ENCODE results near the gene HNRNPM.

Gene HNRNPM

DNA sequence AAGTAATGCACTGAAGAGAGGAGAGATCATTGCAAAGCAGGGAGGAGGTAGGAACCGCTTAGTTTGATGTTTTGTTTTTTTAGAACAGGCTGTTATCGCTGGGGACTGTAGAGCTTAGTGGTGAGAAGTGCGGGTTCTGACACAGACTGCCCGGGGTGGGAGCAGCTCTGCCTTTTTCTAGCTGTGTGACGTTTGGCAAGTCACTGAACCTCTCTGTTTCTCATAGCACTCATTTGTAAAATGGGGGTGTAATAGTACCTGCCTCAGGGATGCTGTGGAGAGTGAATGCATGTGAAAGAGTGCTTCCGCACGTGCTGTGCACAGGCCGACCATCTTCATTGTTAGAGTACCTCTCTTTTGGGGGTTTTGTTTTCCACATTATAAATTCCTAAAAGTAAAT lies 38.4 kb downstream of the HNRNPM start:
- Histone ChIP-seq H3K4me3 (ENCODE audit: low read length) (no peak overlapping the region), H3K9me3 (ENCODE audit: control insufficient read depth, insufficient read depth, low read length) (no peaks in the 10 kb centered on the region), H3K36me3 (ENCODE audit: control insufficient read depth, insufficient read depth, low read length) (peaks cover 49% of the 10 kb centered on the region), H3K27ac (ENCODE audit: low read length) (no peak overlapping the region), H3K27me3 (ENCODE audit: control insufficient read depth, insufficient read depth, low read length) (no peaks in the 10 kb centered on the region), H3K4me1 (ENCODE audit: control insufficient read depth, insufficient read depth, low read length) (no peaks in the 10 kb centered on the region)
- WGBS (ENCODE audit: insufficient coverage, insufficient read length): no CpG with 5 or more reads among the region's 8 CpGs
- no peak for DNase-seq (ENCODE audit: low read depth, low spot score)

DNA sequence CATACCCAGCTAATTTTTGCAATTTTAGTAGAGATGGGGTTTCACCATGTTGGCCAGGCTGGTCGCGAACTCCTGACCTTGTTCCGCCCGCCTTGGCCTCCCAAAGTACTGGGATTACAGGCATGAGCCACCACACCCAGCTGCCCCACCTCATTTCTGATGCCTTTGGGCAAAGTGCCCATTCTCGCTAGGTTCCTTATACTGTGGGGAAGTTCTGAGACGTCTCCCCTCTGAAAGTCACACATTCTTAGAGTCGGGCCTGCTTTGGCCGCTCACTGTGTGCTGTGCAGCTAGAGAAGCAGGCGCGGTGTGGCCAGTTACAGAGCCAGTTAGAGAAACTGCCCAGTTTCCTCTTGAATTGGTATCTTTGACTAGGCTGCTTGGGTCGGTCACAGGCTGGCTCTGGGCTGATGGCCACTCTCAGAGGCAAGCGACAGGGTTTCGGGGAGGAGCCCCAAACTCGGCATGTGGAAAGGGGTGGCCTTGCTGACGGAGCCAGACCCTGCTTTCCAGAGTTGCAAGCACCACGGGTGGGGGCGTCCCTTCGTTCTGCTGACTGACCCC lies 39.6 kb downstream of the HNRNPM start:
- Histone ChIP-seq H3K4me1 (ENCODE audit: control insufficient read depth, insufficient read depth, low read length) (no peaks in the 10 kb centered on the region), H3K27me3 (ENCODE audit: control insufficient read depth, insufficient read depth, low read length) (no peaks in the 10 kb centered on the region), H3K4me3 (ENCODE audit: low read length) (no peak overlapping the region), H3K9me3 (ENCODE audit: control insufficient read depth, insufficient read depth, low read length) (no peaks in the 10 kb centered on the region), H3K36me3 (ENCODE audit: control insufficient read depth, insufficient read depth, low read length) (peaks cover 49% of the 10 kb centered on the region), H3K27ac (ENCODE audit: low read length) (no peak overlapping the region)
- no peak for DNase-seq (ENCODE audit: low read depth, low spot score)
- WGBS (ENCODE audit: insufficient coverage, insufficient read length): no CpG with 5 or more reads among the region's 18 CpGs

DNA sequence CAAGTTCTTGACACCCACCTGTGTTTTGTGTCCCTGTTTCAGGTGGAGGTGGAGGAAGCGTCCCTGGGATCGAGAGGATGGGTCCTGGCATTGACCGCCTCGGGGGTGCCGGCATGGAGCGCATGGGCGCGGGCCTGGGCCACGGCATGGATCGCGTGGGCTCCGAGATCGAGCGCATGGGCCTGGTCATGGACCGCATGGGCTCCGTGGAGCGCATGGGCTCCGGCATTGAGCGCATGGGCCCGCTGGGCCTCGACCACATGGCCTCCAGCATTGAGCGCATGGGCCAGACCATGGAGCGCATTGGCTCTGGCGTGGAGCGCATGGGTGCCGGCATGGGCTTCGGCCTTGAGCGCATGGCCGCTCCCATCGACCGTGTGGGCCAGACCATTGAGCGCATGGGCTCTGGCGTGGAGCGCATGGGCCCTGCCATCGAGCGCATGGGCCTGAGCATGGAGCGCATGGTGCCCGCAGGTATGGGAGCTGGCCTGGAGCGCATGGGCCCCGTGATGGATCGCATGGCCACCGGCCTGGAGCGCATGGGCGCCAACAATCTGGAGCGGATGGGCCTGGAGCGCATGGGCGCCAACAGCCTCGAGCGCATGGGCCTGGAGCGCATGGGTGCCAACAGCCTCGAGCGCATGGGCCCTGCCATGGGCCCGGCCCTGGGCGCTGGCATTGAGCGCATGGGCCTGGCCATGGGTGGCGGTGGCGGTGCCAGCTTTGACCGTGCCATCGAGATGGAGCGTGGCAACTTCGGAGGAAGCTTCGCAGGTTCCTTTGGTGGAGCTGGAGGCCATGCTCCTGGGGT lies 41.0 kb downstream of the HNRNPM start:
- no peak overlapping the region for H3K4me3 ChIP-seq (ENCODE audit: low read length)
- H3K27me3 ChIP-seq (ENCODE audit: control insufficient read depth, insufficient read depth, low read length): no peaks in the 10 kb centered on the region
- WGBS (ENCODE audit: insufficient coverage, insufficient read length): no CpG with 5 or more reads among the region's 62 CpGs
- H3K36me3 ChIP-seq (ENCODE audit: control insufficient read depth, insufficient read depth, low read length): peaks cover 49% of the 10 kb centered on the region
- H3K27ac ChIP-seq (ENCODE audit: low read length): no peak overlapping the region
- H3K4me1 ChIP-seq (ENCODE audit: control insufficient read depth, insufficient read depth, low read length): no peaks in the 10 kb centered on the region
- no peak for DNase-seq (ENCODE audit: low read depth, low spot score)
- no peaks in the 10 kb centered on the region for H3K9me3 ChIP-seq (ENCODE audit: control insufficient read depth, insufficient read depth, low read length)

DNA sequence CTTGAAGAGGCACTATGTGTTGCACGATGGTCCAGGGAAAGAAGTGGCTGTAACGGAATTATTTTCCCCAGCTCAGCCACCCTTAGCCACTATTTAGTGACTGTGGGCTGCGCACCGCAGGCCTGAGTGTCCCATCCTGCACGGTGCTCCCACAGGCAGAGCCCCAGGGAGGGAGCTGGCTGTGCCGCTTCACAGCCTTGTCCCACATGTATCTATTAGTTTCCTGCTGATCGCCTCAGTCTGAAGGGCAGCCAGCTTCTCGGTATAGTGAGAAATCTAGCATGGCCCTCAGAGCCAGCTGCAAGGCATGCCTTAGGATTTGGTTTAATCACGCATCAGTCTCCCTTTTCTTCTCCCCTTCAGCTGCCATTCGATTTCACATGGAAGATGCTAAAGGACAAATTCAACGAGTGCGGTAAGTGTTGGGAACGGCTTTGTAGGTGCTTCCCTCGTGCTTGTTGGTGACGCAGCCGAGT lies 41.9 kb downstream of the HNRNPM start:
- no peaks in the 10 kb centered on the region for H3K9me3 ChIP-seq (ENCODE audit: control insufficient read depth, insufficient read depth, low read length)
- no CpG with 5 or more reads among the region's 16 CpGs for WGBS (ENCODE audit: insufficient coverage, insufficient read length)
- H3K27me3 ChIP-seq (ENCODE audit: control insufficient read depth, insufficient read depth, low read length): no peaks in the 10 kb centered on the region
- H3K4me1 ChIP-seq (ENCODE audit: control insufficient read depth, insufficient read depth, low read length): no peaks in the 10 kb centered on the region
- no peak overlapping the region for H3K4me3 ChIP-seq (ENCODE audit: low read length)
- H3K36me3 ChIP-seq (ENCODE audit: control insufficient read depth, insufficient read depth, low read length): peaks cover 44% of the 10 kb centered on the region
- no peak overlapping the region for H3K27ac ChIP-seq (ENCODE audit: low read length)
- DNase-seq (ENCODE audit: low read depth, low spot score): no peak

DNA sequence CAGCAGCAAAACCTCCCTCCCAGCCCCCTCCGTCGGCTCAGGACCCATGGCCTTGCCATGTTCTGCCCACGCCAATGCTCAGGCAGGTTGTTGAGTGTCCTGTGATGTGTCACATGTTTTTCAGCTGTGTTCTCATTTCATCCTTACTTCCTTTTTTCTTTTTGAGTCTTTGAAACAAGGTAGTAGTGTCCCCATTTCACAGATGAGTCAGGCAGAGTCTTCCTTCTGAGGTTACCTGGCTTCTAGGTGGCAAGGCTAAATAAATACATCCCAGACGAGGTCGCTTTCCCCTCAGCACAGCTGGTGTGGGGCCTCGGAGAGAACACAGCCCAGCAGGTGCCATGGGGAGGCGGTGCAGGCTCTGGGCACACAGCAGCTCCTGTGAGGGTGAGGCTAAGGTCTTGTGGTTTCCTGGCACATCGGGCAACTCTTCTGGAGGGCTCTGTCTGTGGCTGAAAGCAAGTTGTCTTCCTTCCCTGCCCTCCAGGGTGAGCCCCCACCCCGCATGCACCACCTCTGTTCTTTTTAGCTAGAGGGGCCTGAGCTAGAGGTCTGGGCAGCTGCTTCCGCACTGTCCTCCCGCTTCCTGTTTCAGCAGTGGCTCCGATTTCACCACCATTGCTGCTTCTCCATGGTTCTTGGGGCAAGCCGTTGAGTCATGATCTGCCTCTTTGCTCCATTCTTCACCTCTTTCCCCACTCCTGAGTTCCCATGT lies 42.5 kb downstream of the HNRNPM start:
- no peaks in the 10 kb centered on the region for H3K27me3 ChIP-seq (ENCODE audit: control insufficient read depth, insufficient read depth, low read length)
- H3K27ac ChIP-seq (ENCODE audit: low read length): no peak overlapping the region
- H3K9me3 ChIP-seq (ENCODE audit: control insufficient read depth, insufficient read depth, low read length): no peaks in the 10 kb centered on the region
- no peak for DNase-seq (ENCODE audit: low read depth, low spot score)
- H3K4me3 ChIP-seq (ENCODE audit: low read length): no peak overlapping the region
- no CpG with 5 or more reads among the region's 13 CpGs for WGBS (ENCODE audit: insufficient coverage, insufficient read length)
- peaks cover 41% of the 10 kb centered on the region for H3K36me3 ChIP-seq (ENCODE audit: control insufficient read depth, insufficient read depth, low read length)
- no peaks in the 10 kb centered on the region for H3K4me1 ChIP-seq (ENCODE audit: control insufficient read depth, insufficient read depth, low read length)

DNA sequence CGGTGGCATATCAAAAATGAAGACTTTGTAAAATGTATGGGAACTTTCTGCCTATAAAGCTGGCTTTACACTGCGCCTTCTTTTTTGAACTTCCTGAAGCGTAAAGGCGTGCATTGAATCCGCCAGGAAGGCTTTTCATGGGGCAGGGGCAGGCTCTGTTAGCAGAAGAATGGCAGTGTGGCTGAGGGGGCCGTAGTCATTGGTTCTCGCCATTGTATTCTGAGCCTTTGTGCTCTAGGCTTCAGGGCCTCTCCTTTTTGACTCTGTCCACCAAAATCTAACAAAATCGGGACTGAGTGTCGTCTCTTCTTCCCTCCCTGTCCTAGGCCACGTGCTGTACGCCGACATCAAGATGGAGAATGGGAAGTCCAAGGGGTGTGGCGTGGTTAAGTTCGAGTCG lies 43.6 kb downstream of the HNRNPM start:
- Histone ChIP-seq H3K4me3 (ENCODE audit: low read length) (no peak overlapping the region), H3K27me3 (ENCODE audit: control insufficient read depth, insufficient read depth, low read length) (no peaks in the 10 kb centered on the region), H3K9me3 (ENCODE audit: control insufficient read depth, insufficient read depth, low read length) (no peaks in the 10 kb centered on the region), H3K27ac (ENCODE audit: low read length) (no peak overlapping the region), H3K36me3 (ENCODE audit: control insufficient read depth, insufficient read depth, low read length) (peaks cover 33% of the 10 kb centered on the region), H3K4me1 (ENCODE audit: control insufficient read depth, insufficient read depth, low read length) (no peaks in the 10 kb centered on the region)
- no CpG with 5 or more reads among the region's 15 CpGs for WGBS (ENCODE audit: insufficient coverage, insufficient read length)
- no peak for DNase-seq (ENCODE audit: low read depth, low spot score)

DNA sequence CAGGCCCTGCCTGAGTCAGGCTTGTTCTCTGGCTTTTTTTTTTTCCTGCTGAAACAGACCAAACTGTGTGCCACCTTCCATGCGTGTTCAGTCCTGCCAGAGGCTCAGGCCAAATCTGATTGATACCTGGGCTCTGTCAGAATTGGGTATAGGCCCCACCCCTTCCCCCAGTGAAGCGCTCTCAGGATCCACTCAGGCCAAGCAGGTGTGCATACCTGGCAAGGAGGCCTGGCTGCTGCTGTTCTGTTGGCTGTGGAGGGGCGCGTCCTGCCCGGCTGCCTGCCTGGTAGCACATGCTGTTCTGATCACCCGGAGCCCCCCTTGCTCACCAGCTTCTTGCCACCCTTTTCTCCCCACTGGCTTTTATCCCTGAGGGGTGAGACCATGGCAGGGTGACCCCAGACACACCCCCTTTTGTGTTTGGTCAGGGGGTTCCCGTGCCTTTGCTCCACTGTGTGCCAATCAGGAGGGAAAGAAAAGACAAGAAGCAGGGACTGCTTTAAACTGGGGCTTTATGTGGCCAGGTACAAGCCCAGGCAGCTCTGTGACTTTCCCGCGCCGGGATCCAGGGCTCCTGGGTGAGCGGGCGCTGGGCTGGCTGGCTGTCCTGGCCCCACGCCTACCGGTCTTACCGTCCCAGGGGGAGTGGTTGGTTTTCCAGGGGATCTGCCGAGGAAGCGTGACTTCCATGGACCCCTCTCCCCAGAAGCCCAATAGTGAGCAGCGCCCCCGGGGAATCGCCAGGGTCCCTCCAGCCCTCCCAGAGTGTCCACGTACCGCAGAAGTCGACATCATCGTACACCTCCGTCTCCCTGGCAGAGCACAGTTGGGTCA lies 45.0 kb downstream of the HNRNPM start:
- no peak overlapping the region for H3K27ac ChIP-seq (ENCODE audit: low read length)
- H3K9me3 ChIP-seq (ENCODE audit: control insufficient read depth, insufficient read depth, low read length): no peaks in the 10 kb centered on the region
- no CpG with 5 or more reads among the region's 25 CpGs for WGBS (ENCODE audit: insufficient coverage, insufficient read length)
- H3K27me3 ChIP-seq (ENCODE audit: control insufficient read depth, insufficient read depth, low read length): no peaks in the 10 kb centered on the region
- H3K4me3 ChIP-seq (ENCODE audit: low read length): no peak overlapping the region
- H3K36me3 ChIP-seq (ENCODE audit: control insufficient read depth, insufficient read depth, low read length): peaks cover 27% of the 10 kb centered on the region
- H3K4me1 ChIP-seq (ENCODE audit: control insufficient read depth, insufficient read depth, low read length): no peaks in the 10 kb centered on the region; the same call in 1 of the 2 replicates
- DNase-seq (ENCODE audit: low read depth, low spot score): no peak

DNA sequence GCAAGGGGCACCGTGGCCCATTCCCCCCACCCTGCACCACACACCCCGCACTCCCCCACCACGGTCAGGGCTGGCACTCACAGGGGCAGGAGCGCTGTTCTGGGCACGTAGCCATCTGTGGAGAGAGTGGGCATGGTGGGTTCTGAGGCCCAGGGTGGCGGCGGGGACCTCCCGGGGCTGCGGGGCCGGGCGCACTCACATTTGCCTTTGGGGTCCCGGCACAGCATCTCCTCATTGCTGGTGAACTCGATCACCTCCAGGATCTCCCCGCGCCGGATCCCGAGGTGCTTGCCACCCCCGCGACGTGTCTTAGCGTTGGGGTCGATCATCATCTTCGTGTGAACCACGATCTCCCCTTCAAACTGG lies 45.6 kb downstream of the HNRNPM start:
- no peaks in the 10 kb centered on the region for H3K9me3 ChIP-seq (ENCODE audit: control insufficient read depth, insufficient read depth, low read length)
- no peaks in the 10 kb centered on the region; the same call in 1 of the 2 replicates for H3K4me1 ChIP-seq (ENCODE audit: control insufficient read depth, insufficient read depth, low read length)
- H3K36me3 ChIP-seq (ENCODE audit: control insufficient read depth, insufficient read depth, low read length): peaks cover 23% of the 10 kb centered on the region
- no peaks in the 10 kb centered on the region for H3K27me3 ChIP-seq (ENCODE audit: control insufficient read depth, insufficient read depth, low read length)
- no peak for DNase-seq (ENCODE audit: low read depth, low spot score)
- no peak overlapping the region for H3K27ac ChIP-seq (ENCODE audit: low read length)
- WGBS (ENCODE audit: insufficient coverage, insufficient read length): no CpG with 5 or more reads among the region's 24 CpGs
- no peak overlapping the region for H3K4me3 ChIP-seq (ENCODE audit: low read length)

DNA sequence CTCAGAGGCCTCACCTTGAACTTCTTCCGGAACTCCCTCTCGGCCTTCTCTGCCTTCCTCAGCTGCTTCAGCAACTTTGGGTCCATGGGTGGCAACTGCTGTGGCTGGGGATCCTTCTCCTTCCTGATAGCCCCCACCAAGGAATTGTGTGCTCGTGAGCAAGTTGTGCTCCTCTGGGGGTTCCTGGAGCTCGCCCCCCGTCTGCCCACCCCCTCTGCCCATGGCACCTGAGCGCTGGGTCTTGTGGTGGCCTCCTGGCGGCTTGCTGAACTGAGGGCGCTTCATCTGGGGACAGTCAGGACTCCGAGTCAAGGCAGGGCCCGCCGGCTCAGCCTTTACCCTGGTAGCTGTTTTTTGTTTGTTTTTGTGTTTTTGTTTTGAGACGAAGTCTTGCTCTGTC lies 46.1 kb downstream of the HNRNPM start:
- peaks cover 18% of the 10 kb centered on the region for H3K36me3 ChIP-seq (ENCODE audit: control insufficient read depth, insufficient read depth, low read length)
- no peak for DNase-seq (ENCODE audit: low read depth, low spot score)
- no CpG with 5 or more reads among the region's 12 CpGs for WGBS (ENCODE audit: insufficient coverage, insufficient read length)
- H3K9me3 ChIP-seq (ENCODE audit: control insufficient read depth, insufficient read depth, low read length): no peaks in the 10 kb centered on the region
- H3K4me3 ChIP-seq (ENCODE audit: low read length): no peak overlapping the region
- no peaks in the 10 kb centered on the region; the same call in 1 of the 2 replicates for H3K4me1 ChIP-seq (ENCODE audit: control insufficient read depth, insufficient read depth, low read length)
- no peak overlapping the region for H3K27ac ChIP-seq (ENCODE audit: low read length)
- H3K27me3 ChIP-seq (ENCODE audit: control insufficient read depth, insufficient read depth, low read length): no peaks in the 10 kb centered on the region

DNA sequence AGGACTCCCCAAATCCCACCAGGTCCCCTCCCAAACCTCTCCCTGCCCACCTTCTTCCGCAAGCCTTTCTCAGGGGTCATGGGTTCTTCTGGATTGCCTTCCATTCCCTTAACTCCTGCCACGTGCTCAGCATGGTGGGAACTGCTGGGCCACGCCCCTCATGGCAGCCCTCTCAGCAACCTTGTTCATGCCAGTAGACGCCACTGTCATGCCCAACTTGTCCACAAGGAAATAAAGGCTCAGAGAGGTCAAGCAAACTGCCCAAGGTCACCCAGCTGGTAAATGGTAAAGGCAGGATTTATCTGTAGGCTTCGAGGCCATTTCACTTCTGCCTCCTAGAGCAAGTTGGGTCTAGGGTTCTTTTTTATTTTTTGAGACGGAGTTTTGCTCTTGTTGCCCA lies 46.8 kb downstream of the HNRNPM start:
- no peak for DNase-seq (ENCODE audit: low read depth, low spot score)
- no peaks in the 10 kb centered on the region for H3K9me3 ChIP-seq (ENCODE audit: control insufficient read depth, insufficient read depth, low read length)
- H3K36me3 ChIP-seq (ENCODE audit: control insufficient read depth, insufficient read depth, low read length): peaks cover 11% of the 10 kb centered on the region
- no peak overlapping the region for H3K27ac ChIP-seq (ENCODE audit: low read length)
- WGBS (ENCODE audit: insufficient coverage, insufficient read length): no CpG with 5 or more reads among the region's 6 CpGs
- H3K4me1 ChIP-seq (ENCODE audit: control insufficient read depth, insufficient read depth, low read length): no peaks in the 10 kb centered on the region; the same call in 1 of the 2 replicates
- no peaks in the 10 kb centered on the region for H3K27me3 ChIP-seq (ENCODE audit: control insufficient read depth, insufficient read depth, low read length)
- no peak overlapping the region for H3K4me3 ChIP-seq (ENCODE audit: low read length)
